GM19238 (cell line): ENCODE measurements around the gene PUM1.

ENCODE experiments used
- DNase-seq: peaks from one replicate; pipeline ENCODE4 v3.0.0; 2011; ENCODE audit warnings: low spot score; ENCODE audit not compliant: insufficient read length

PUM1 gene

GRCh38 chr1:30908316-30908695 lies 157.2 kb downstream of the PUM1 start:
- DNase-seq = no peak

GRCh38 chr1:30907481-30908315 lies 157.8 kb downstream of the PUM1 start:
- DNase-seq = no peak

GRCh38 chr1:30906631-30907441 lies 158.7 kb downstream of the PUM1 start:
- no peak for DNase-seq

- no peak for DNase-seq
Measured at GRCh38 chr1:30905916-30906620, 159.4 kb downstream of the PUM1 start.

GRCh38 chr1:30905403-30905802 lies 160.1 kb downstream of the PUM1 start:
- no peak for DNase-seq

- DNase-seq = no peak
Measured at GRCh38 chr1:30904962-30905335, 160.6 kb downstream of the PUM1 start.

- DNase-seq = no peak
Measured at GRCh38 chr1:30904191-30904961, 161.1 kb downstream of the PUM1 start.

- DNase-seq = no peak
Measured at GRCh38 chr1:30903343-30904034, 162.0 kb downstream of the PUM1 start.

- no peak for DNase-seq
Measured at GRCh38 chr1:30902593-30903290, 162.8 kb downstream of the PUM1 start.

- DNase-seq = no peak
Measured at GRCh38 chr1:30901798-30902581, 163.5 kb downstream of the PUM1 start.

- no peak for DNase-seq
Measured at GRCh38 chr1:30900931-30901560, 164.5 kb downstream of the PUM1 start.

GRCh38 chr1:30900486-30900885 lies 165.0 kb downstream of the PUM1 start:
- no peak for DNase-seq

- DNase-seq = no peak
Measured at GRCh38 chr1:30899577-30900389, 165.7 kb downstream of the PUM1 start.

- DNase-seq = no peak
Measured at GRCh38 chr1:30898031-30898815, 167.3 kb downstream of the PUM1 start.

- no peak for DNase-seq
Measured at GRCh38 chr1:30896905-30897304, 168.6 kb downstream of the PUM1 start.

GRCh38 chr1:30895944-30896660 lies 169.4 kb downstream of the PUM1 start:
- DNase-seq = no peak
